ENCODE measurements around the gene PPP2R3B.
"Not testable (repeated sequence)": the region's sequence is repeated elsewhere in the genome, so short reads cannot be mapped to it uniquely, and the experiment has no call there.

Gene PPP2R3B

GRCh38 chrX:305781-306613, 80.7 kb downstream of the PPP2R3B start:
- not testable (repeated sequence) for H3K27me3 ChIP-seq (ENCODE audit: insufficient read depth, poor library complexity, severe bottlenecking); DNase-seq (ENCODE audit: low read depth in 1 of 2, low spot score in 1 of 2); H3K4me3 ChIP-seq (replicated peaks; ENCODE audit: insufficient read depth, low read length); H3K27ac ChIP-seq (replicated peaks)

GRCh38 chrX:302975-303374, 83.7 kb downstream of the PPP2R3B start:
- no peaks in the 10 kb centered on the region for H3K27me3 ChIP-seq (ENCODE audit: insufficient read depth, poor library complexity, severe bottlenecking)
- H3K4me3 ChIP-seq (replicated peaks; ENCODE audit: insufficient read depth, low read length): no peak overlapping the region
- no peak for DNase-seq (ENCODE audit: low read depth in 1 of 2, low spot score in 1 of 2)
- no peak for TF ChIP-seq CTCF (IDR thresholded peaks at IDR 0.05; ENCODE audit: insufficient read depth, low read length)
- TF ChIP-seq GABPA (IDR thresholded peaks at IDR 0.05; ENCODE audit: low read depth): no peak
- no peak for TF ChIP-seq SPI1 (IDR thresholded peaks at IDR 0.05; ENCODE audit: borderline replicate concordance, low read depth)
- no peak overlapping the region for H3K27ac ChIP-seq (replicated peaks)

- no peak for TF ChIP-seq POLR2AphosphoS5 (IDR thresholded peaks at IDR 0.05; ENCODE audit: low read depth)
- TF ChIP-seq REST (IDR thresholded peaks at IDR 0.05; ENCODE audit: insufficient replicate concordance, low read depth): no peak
- TF ChIP-seq GABPA (IDR thresholded peaks at IDR 0.05; ENCODE audit: low read depth): no peak
- TF ChIP-seq CTCF (IDR thresholded peaks at IDR 0.05; ENCODE audit: insufficient read depth, low read length): no peak
- no peak for TF ChIP-seq SPI1 (IDR thresholded peaks at IDR 0.05; ENCODE audit: borderline replicate concordance, low read depth)
- Histone ChIP-seq H3K27me3 (ENCODE audit: insufficient read depth, poor library complexity, severe bottlenecking) (no peaks in the 10 kb centered on the region), H3K4me3 (replicated peaks; ENCODE audit: insufficient read depth, low read length) (no peak overlapping the region), H3K27ac (replicated peaks) (no peak overlapping the region)
- DNase-seq (ENCODE audit: low read depth in 1 of 2, low spot score in 1 of 2): no peak
These were observed 86.4 kb downstream of the PPP2R3B start for GRCh38 chrX:300334-300733.

- no peak overlapping the region for H3K4me3 ChIP-seq (replicated peaks; ENCODE audit: insufficient read depth, low read length)
- H3K27me3 ChIP-seq (ENCODE audit: insufficient read depth, poor library complexity, severe bottlenecking): no peaks in the 10 kb centered on the region
- no peak for TF ChIP-seq REST (IDR thresholded peaks at IDR 0.05; ENCODE audit: insufficient replicate concordance, low read depth)
- no peak for TF ChIP-seq POLR2AphosphoS5 (IDR thresholded peaks at IDR 0.05; ENCODE audit: low read depth)
- no peak for TF ChIP-seq CTCF (IDR thresholded peaks at IDR 0.05; ENCODE audit: insufficient read depth, low read length)
- no peak for TF ChIP-seq GABPA (IDR thresholded peaks at IDR 0.05; ENCODE audit: low read depth)
- no peak for TF ChIP-seq SPI1 (IDR thresholded peaks at IDR 0.05; ENCODE audit: borderline replicate concordance, low read depth)
- no peak for DNase-seq (ENCODE audit: low read depth in 1 of 2, low spot score in 1 of 2)
- H3K27ac ChIP-seq (replicated peaks): no peak overlapping the region
These were observed 87.7 kb downstream of the PPP2R3B start for GRCh38 chrX:298993-299392.

Data from HL-60 (cell line).